GM19351 (cell line): ENCODE results near the gene SYT6.

Experiments
- ATAC-seq: cut with Tn5 transposase; IDR thresholded peaks from one replicate; pipeline ENCODE4 v1.9.1; 2021; ENCODE audit warnings: mild to moderate bottlenecking, moderate library complexity; ENCODE audit not compliant: unreplicated experiment

SYT6 gene

GRCh38 chr1:114094675-114095074 lies 59.0 kb downstream of the SYT6 start:
- ATAC-seq, result no peak

- no peak for ATAC-seq
These were observed 59.4 kb downstream of the SYT6 start for GRCh38 chr1:114094363-114094634.

- ATAC-seq, result no peak
These were observed 59.9 kb downstream of the SYT6 start for GRCh38 chr1:114093624-114094362.

- ATAC-seq, result no peak
These were observed 61.2 kb downstream of the SYT6 start for GRCh38 chr1:114092186-114093062.

- ATAC-seq, result no peak
These were observed 62.0 kb downstream of the SYT6 start for GRCh38 chr1:114091711-114092110.

GRCh38 chr1:114090738-114091505 lies 62.7 kb downstream of the SYT6 start:
- no peak for ATAC-seq

- no peak for ATAC-seq
These were observed 64.0 kb downstream of the SYT6 start for GRCh38 chr1:114089502-114090138.

- ATAC-seq, result no peak
These were observed 65.0 kb downstream of the SYT6 start for GRCh38 chr1:114088392-114089299.

- no peak for ATAC-seq
These were observed 66.2 kb downstream of the SYT6 start for GRCh38 chr1:114087495-114087894.

- ATAC-seq, result no peak
These were observed 66.9 kb downstream of the SYT6 start for GRCh38 chr1:114086601-114087368.

GRCh38 chr1:114082867-114083585 lies 70.6 kb downstream of the SYT6 start:
- ATAC-seq, result no peak

- no peak for ATAC-seq
These were observed 71.4 kb downstream of the SYT6 start for GRCh38 chr1:114082304-114082630.

GRCh38 chr1:114081437-114082303 lies 72.0 kb downstream of the SYT6 start:
- ATAC-seq, result no peak

- no peak for ATAC-seq
These were observed 72.9 kb downstream of the SYT6 start for GRCh38 chr1:114080511-114081436.

- ATAC-seq, result no peak
These were observed 74.0 kb downstream of the SYT6 start for GRCh38 chr1:114079596-114080190.

GRCh38 chr1:114078116-114078515 lies 75.6 kb downstream of the SYT6 start:
- no peak for ATAC-seq
